SJCRH30 (cell line): Measurements from ENCODE around the gene GALNTL6. TPM values are rescaled to one million over a fixed set of nuclear protein-coding genes. Genes with fewer than 3 reads are reported as not detected.
A peak's percentile ranks its signal among the peaks of the same experiment; 100 is the strongest.
"Not testable (repeated sequence)": the region's sequence is repeated elsewhere in the genome, so short reads cannot be mapped to it uniquely, and the experiment has no call there.

ENCODE experiments used
- DNase-seq, 2 experiments: peaks; one replicate each; pipeline ENCODE4 v3.0.0-alpha.2; 2015 to 2020
- H3K27ac ChIP-seq: fragments of 250-450 bp; sonication (Bioruptor Pico); 2 replicates; pipeline ENCODE4 v1.5.1; 2020; ENCODE audit warnings: mild to moderate bottlenecking, moderate library complexity
- H3K27me3 ChIP-seq: fragments of 250-450 bp; sonication (Bioruptor Pico); 2 replicates; pipeline ENCODE4 v1.5.1; 2020; ENCODE audit warnings: mild to moderate bottlenecking, moderate library complexity
- H3K36me3 ChIP-seq: fragments of 250-450 bp; sonication (Bioruptor Pico); 2 replicates; pipeline ENCODE4 v1.5.1; 2020; ENCODE audit warnings: mild to moderate bottlenecking, moderate library complexity
- H3K4me1 ChIP-seq: fragments of 250-450 bp; sonication (Bioruptor Pico); 2 replicates; pipeline ENCODE4 v1.5.1; 2020; ENCODE audit warnings: mild to moderate bottlenecking, moderate library complexity
- H3K4me3 ChIP-seq: fragments of 250-450 bp; sonication (Bioruptor Pico); 2 replicates; pipeline ENCODE4 v1.5.1; 2020; ENCODE audit warnings: mild to moderate bottlenecking, moderate library complexity
- H3K9me3 ChIP-seq: fragments of 250-450 bp; sonication (Bioruptor Pico); replicated peaks from 2 replicates; pipeline ENCODE4 v1.5.1; 2020; ENCODE audit warnings: mild to moderate bottlenecking, moderate library complexity
- total RNA-seq: library from RNA; depleted of rRNA; stranded (reverse); fragments of >200 nt; shearing (Covaris generic); gene quantifications from 2 replicates; pipeline ENCODE4 v1.2.3, GENCODE V29; 2014

The GALNTL6 gene
- total RNA-seq, 1 experiment from 2014 or later = 0.36 TPM

DNA sequence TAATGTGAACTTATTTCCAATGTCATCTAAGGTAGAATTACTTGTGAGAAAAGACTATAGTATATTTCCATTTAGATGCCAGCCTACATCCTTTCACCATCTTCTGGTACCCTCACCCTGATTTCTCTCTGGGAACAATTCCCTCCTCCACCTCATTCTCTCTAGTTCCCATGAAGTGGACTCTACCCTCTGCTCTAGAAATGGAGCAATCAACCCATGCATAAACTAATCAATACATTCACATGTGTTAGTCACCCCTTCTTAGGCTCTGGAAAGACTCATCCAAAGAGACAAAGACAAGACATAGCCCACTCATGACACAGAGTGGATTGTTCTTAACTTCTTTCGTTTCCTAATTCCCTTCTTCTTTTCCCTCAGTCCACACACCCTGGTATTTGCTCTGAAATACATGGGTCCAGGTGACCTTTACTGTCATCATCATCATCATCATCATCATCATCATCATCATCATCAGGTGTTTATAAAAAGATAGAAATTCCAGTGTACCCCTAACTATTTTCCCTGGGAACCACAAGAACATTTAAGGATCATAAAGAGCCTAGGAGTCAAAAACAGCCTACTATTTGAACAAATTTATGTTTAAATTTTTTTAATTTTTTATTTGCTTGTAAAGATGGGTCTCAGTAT, 1056.5 kb downstream of the GALNTL6 start:
- no peak for DNase-seq
- no peak overlapping the region for H3K4me3 ChIP-seq
- no peaks in the 10 kb centered on the region for H3K4me1 ChIP-seq
- H3K27me3 ChIP-seq = no peaks in the 10 kb centered on the region
- H3K36me3 ChIP-seq = no peaks in the 10 kb centered on the region
- H3K9me3 ChIP-seq = no peaks in the 10 kb centered on the region
- no peak overlapping the region for H3K27ac ChIP-seq

DNA sequence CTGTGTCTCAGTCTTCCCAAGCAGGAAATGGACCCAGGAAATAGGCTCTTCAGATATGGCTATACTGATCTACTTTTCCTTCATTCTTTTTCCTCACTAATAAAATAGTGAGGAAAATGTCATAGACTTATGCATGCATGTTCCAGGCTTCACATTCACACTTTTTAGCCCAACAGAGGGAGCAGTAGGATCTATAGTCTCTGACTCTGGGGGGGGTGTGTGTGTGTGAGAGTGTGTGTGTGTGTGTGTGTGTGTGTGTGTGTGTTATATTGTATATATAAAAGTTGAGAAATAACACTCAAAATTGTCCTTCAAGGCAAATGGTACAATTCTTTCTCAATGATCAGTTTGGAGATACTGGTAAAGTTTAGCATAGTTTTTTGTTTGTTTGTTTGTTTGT, 1058.2 kb downstream of the GALNTL6 start:
- Histone ChIP-seq H3K4me1 (no peaks in the 10 kb centered on the region), H3K9me3 (no peaks in the 10 kb centered on the region), H3K27ac (no peak overlapping the region), H3K27me3 (no peaks in the 10 kb centered on the region), H3K36me3 (no peaks in the 10 kb centered on the region), H3K4me3 (no peak overlapping the region)
- DNase-seq = no peak

DNA sequence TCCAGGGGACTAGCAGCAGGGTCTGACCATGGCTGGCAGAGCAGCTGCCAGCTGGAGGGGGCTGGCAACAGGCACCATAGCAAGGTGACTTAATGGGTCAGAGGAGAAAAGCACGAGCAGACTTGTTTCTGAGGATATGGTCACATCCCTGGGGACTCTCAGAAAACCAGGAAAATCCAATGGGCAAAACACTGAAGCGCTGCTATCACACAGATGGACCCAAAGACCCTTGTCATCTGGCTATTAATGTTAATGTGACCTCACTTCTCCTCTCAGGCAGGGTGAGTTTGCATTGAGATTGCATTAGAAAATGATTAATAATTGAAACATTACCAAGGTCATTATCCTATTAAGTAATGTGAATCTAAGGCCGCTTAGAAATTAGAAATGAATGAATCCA, 1061.7 kb downstream of the GALNTL6 start:
- Histone ChIP-seq H3K9me3 (no peaks in the 10 kb centered on the region), H3K27me3 (no peaks in the 10 kb centered on the region), H3K4me1 (no peaks in the 10 kb centered on the region), H3K4me3 (no peak overlapping the region), H3K36me3 (no peaks in the 10 kb centered on the region), H3K27ac (no peak overlapping the region)
- no peak for DNase-seq

DNA sequence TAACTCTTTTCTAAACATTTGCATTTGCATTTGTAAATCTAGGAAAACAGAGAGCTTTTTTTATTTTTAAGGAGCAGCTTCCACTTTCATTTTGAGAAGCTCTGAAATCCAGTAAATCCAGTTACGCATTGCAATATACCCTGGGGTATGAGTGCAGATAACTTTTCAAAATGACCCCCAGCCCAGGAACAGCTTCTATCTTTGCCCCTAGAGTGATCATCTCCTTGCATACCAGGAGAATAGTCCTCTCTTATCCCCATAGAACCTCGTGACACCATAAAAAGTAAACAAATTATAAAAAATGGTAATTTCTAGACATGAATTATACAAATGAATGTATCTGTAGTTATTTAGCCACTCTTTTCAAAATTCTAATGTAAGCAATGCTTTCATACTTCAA, 1063.2 kb downstream of the GALNTL6 start:
- Histone ChIP-seq H3K27ac (no peak overlapping the region), H3K36me3 (no peaks in the 10 kb centered on the region), H3K4me3 (no peak overlapping the region), H3K9me3 (no peaks in the 10 kb centered on the region), H3K4me1 (no peaks in the 10 kb centered on the region), H3K27me3 (no peaks in the 10 kb centered on the region)
- no peak for DNase-seq

DNA sequence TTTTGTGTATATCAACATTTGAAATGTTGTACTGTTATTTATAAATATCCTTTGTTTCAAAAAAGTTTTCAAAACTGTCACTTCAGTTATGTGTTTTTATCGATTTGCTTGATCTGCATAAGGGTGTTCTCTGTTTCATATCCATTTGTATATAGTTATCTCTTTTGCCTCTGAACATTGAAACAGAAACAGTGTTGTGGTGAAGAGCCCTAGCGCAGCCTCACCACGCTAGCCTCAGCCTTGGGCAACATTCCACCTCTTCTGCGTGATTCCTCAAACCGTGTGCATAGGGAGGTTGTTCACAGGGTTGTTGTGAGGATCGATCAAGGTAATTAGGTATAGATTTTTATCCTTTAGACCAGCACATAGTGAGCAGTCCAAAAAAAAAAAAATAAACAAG, 1068.4 kb downstream of the GALNTL6 start:
- Histone ChIP-seq H3K9me3 (no peaks in the 10 kb centered on the region), H3K27me3 (no peaks in the 10 kb centered on the region), H3K36me3 (no peaks in the 10 kb centered on the region), H3K27ac (no peak overlapping the region), H3K4me1 (no peaks in the 10 kb centered on the region), H3K4me3 (no peak overlapping the region)
- DNase-seq = no peak

DNA sequence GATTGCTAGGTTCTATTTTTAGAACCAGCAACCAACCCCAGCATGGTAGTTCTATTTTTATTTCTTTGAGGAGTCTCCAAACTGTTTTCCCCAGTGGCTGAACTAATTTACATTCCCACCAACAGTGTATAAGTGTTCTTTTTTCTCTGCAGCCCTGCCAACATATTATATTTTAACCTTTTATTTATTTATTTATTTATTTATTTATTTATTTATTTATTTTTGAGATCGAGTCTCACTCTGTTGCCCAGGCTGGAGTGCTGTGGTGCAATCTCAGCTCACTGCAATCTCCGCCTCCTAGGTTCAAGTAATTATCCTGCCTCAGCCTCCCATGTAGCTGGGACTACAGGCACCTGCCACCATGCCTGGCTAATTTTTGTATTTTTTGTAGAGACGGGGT, 1074.2 kb downstream of the GALNTL6 start:
- DNase-seq, H3K36me3 ChIP-seq, H3K27ac ChIP-seq, H3K9me3 ChIP-seq, H3K27me3 ChIP-seq, H3K4me1 ChIP-seq, H3K4me3 ChIP-seq: not testable (repeated sequence)

DNA sequence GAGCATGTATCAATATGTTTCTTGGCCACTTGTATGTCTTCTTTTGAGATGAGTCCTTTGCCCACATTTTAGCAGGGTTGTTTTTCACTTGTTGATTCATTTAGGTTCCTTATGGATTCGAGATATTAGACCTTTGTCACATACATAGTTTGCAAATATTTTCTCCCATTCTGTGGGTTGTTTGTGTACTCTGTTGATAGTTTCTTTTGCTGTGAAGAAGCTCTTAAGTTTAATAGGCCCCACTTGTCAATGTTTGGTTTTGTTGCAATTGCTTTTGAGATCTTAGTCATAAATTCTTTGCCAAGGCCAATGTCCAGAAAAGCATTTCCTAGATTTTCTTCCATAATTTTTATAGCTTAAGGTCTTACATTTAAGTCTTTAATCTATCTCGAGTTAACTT, 1074.8 kb downstream of the GALNTL6 start:
- no peaks in the 10 kb centered on the region for H3K9me3 ChIP-seq
- H3K27ac ChIP-seq = no peak overlapping the region
- no peaks in the 10 kb centered on the region for H3K27me3 ChIP-seq
- no peak for DNase-seq
- H3K36me3 ChIP-seq = no peaks in the 10 kb centered on the region
- no peak overlapping the region for H3K4me3 ChIP-seq
- no peaks in the 10 kb centered on the region for H3K4me1 ChIP-seq

DNA sequence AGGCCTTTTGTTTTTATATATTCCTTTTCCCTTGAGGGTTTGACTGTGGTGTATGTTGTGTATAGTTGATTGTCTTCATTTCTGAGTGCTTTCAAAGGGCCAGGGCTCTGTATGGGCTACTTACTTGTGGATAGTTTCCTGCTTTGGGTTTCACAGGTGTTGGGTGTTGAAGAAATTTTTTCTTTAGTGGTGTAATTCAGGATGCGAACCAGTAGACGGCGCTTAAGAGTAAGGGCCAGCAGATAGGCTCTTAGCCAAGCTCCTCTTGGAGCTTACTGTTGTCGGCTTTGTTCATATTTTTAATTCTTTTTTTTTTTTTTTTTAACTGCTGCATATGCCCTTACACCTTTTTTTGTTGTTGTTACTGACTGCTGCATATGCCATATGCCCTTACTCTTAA, 1079.1 kb downstream of the GALNTL6 start:
- peak in 1 of 2 experiments; percentile 30 for DNase-seq
- no peak overlapping the region for H3K4me3 ChIP-seq
- H3K4me1 ChIP-seq = no peaks in the 10 kb centered on the region
- H3K27ac ChIP-seq = no peak overlapping the region
- no peaks in the 10 kb centered on the region for H3K27me3 ChIP-seq
- no peaks in the 10 kb centered on the region for H3K36me3 ChIP-seq
- peaks cover 6% of the 10 kb centered on the region; the same call in 1 of the 2 replicates for H3K9me3 ChIP-seq

DNA sequence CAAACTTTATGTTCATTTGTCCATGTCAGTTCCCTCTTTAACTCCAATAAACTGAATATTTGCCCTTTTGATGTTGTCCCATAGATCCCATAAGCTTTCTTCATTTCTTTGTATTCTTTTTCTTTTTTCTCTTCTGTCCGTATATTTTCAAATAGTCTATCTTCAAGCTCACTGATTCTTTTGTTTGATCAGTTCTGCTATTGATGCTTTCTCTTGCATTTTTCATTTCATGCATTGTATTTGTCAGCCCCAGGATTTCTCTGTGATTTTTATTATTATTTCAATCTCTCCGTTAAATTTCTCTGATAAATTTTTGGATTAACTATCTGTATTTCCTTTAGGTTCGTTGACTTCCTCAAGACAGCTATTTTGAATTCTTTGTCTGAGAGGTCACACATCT, 1082.5 kb downstream of the GALNTL6 start:
- Histone ChIP-seq H3K27ac (no peak overlapping the region), H3K36me3 (no peaks in the 10 kb centered on the region), H3K27me3 (no peaks in the 10 kb centered on the region), H3K4me3 (no peak overlapping the region), H3K4me1 (no peaks in the 10 kb centered on the region), H3K9me3 (peaks cover 6% of the 10 kb centered on the region; the same call in 1 of the 2 replicates)
- DNase-seq = no peak

DNA sequence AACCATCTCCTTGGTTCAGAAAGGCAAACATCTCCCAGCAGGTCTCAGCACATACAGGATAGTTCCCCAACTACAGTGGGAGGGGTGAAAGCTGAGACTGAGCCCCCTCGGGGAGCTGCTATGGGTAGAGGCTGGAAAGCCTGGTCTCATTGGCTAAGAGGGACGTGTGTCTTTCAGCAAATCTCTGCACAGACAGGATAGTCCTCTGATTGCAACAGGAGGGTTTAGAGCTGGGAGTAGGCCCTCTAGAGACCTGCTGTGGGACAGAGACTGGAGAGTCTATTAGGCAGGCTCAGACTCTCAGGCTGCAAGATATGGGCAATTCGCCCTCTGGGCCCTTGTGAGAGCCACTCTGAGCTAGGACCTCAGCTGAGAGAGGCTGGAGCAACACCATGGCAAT, 1083.8 kb downstream of the GALNTL6 start:
- no peak for DNase-seq
- Histone ChIP-seq H3K27me3 (no peaks in the 10 kb centered on the region), H3K36me3 (no peaks in the 10 kb centered on the region), H3K4me3 (no peak overlapping the region), H3K4me1 (no peaks in the 10 kb centered on the region), H3K9me3 (peaks cover 6% of the 10 kb centered on the region; the same call in 1 of the 2 replicates), H3K27ac (no peak overlapping the region)

DNA sequence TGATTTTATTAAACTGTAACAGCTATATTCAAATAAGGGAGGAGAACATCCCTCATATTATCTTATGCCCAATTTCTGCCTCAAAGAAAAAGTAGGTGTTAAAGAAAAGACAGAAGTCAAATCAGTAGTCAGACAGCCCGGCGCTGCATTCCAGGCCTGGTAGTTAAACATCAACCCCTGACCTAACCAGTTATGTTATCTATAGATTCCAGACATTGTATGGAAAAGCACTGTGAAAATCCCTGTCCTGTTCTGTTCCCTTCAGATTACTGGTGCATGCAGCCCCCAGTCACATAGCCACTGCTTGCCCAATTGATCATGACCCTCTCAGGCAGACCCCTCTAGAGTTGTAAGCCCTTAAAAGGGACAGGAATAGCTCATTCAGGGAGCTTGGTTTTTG, 1085.5 kb downstream of the GALNTL6 start:
- no peak overlapping the region for H3K4me3 ChIP-seq
- no peak for DNase-seq
- H3K9me3 ChIP-seq = peaks cover 6% of the 10 kb centered on the region; the same call in 1 of the 2 replicates
- no peak overlapping the region for H3K27ac ChIP-seq
- no peaks in the 10 kb centered on the region for H3K27me3 ChIP-seq
- no peaks in the 10 kb centered on the region for H3K4me1 ChIP-seq
- H3K36me3 ChIP-seq = no peaks in the 10 kb centered on the region

DNA sequence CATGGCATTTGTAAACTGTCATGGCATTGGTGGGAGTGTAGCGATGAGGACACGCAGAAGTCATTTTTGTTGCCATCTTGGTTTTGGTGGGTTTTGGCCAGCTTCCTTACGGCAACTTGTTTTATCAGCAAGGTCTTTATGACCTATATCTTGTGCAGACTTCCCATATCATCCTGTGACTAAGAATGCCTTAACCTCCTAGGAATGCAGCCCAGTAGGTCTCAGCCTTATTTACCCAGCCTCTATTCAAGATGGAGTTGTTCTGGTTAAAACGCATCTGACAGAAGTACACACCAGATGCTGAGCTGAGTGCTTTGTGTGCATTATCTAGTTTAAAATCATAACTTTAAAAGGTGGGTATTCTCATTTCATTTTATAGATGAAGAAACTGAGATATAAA, 1086.7 kb downstream of the GALNTL6 start:
- no peaks in the 10 kb centered on the region for H3K27me3 ChIP-seq
- no peak overlapping the region for H3K27ac ChIP-seq
- no peaks in the 10 kb centered on the region for H3K4me1 ChIP-seq
- no peak overlapping the region for H3K4me3 ChIP-seq
- H3K9me3 ChIP-seq = peaks cover 6% of the 10 kb centered on the region; the same call in 1 of the 2 replicates
- no peaks in the 10 kb centered on the region for H3K36me3 ChIP-seq
- no peak for DNase-seq

DNA sequence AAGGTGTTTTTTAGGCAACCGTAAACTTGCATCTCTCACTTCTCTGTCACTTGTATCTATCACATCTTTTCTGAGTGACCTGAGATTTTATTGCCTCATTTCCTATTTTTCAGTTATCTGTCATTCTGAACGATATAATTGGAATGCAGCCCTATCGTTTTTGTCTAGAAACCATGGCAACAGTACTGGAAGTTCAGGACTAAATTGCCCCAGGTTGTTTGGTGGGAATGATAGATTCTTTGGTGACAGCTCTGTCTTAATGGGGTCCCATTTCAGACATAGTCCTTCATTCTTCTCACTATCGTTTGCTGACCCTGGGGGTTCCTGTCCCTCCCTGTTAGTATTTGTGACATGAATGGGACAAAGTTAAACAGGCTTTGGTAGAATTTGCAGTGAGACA, 1087.7 kb downstream of the GALNTL6 start:
- Histone ChIP-seq H3K9me3 (peaks cover 1% of the 10 kb centered on the region; the same call in 1 of the 2 replicates), H3K4me1 (no peaks in the 10 kb centered on the region), H3K27me3 (no peaks in the 10 kb centered on the region), H3K27ac (no peak overlapping the region), H3K4me3 (no peak overlapping the region), H3K36me3 (no peaks in the 10 kb centered on the region)
- no peak for DNase-seq

DNA sequence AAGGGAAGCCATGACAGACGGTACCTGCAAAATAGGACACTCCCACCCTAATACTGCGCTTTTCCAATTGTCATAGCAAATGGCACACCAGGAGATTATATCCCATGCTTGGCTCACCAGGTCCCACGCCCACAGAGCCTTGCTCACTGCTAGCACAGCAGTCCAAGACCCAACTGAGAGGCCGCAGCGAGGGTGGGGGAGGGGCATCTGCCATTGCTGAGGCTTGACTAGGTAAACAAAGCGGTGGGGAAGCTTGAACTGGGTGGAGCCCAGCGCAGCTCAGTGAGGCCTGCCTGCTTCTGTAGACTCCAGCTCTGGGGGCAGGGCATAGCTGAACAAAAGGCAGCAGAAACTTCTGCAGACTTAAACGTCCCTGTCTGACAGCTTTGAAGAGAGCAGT, 1099.3 kb downstream of the GALNTL6 start:
- not testable (repeated sequence) for H3K27ac ChIP-seq, DNase-seq, H3K36me3 ChIP-seq, H3K9me3 ChIP-seq, H3K4me3 ChIP-seq, H3K4me1 ChIP-seq, H3K27me3 ChIP-seq

DNA sequence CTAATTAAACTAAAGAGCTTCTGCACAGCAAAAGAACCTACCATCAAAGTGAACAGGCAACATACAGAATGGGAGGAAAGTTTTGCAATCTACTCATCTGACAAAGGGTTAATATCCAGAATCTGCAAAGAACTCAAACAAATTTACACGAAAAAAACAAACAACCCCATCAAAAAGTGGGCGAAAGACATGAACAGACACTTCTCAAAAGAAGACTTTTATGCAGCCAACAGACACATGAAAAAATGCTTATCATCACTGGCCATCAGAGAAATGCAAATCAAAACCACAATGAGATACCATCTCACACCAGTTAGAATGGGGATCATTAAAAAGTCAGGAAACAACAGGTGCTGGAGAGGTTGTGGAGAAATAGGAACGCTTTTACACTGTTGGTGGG, 1104.2 kb downstream of the GALNTL6 start:
- not testable (repeated sequence) for H3K4me1 ChIP-seq, H3K36me3 ChIP-seq, H3K27me3 ChIP-seq, H3K27ac ChIP-seq, H3K9me3 ChIP-seq, H3K4me3 ChIP-seq, DNase-seq

DNA sequence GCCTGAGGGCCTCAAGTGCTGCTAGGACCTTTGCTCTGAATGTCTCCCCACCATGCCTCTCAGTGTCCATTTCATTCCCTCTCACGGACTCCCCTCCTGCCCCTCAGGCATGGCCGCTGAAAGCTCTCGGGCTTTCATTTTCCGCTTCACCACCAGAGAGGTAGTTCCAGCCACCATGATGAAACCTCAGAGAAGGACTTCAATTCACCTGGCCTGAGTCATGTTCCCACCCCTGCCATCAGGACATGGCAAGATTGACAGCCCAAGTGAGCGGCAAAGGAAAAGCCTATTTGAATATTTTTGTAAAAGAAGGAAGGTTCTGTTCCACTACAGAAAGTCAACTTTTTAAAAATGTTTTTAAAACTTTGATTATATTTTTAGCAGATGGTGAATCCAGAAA, 1106.1 kb downstream of the GALNTL6 start:
- no peaks in the 10 kb centered on the region for H3K4me1 ChIP-seq
- no peaks in the 10 kb centered on the region for H3K36me3 ChIP-seq
- no peaks in the 10 kb centered on the region; the same call in 1 of the 2 replicates for H3K9me3 ChIP-seq
- no peak for DNase-seq
- H3K27me3 ChIP-seq = no peaks in the 10 kb centered on the region
- no peak overlapping the region for H3K4me3 ChIP-seq
- no peak overlapping the region for H3K27ac ChIP-seq
